VCaP (cell line): ENCODE measurements around the gene ELAVL1.
"Not testable (repeated sequence)": the region's sequence is repeated elsewhere in the genome, so short reads cannot be mapped to it uniquely, and the experiment has no call there.

Source experiments
- H3K27ac ChIP-seq: fragments of 450-650 bp; 2 replicates; pipeline ENCODE4 v1.5.1; 2017
- TF ChIP-seq, protein P1 (sequence below): fragments of 450-650 bp; conservative IDR thresholded peaks from 2 replicates; pipeline ENCODE4 v1.5.1; 2017; ENCODE audit warnings: mild to moderate bottlenecking, moderate library complexity

Gene ELAVL1

DNA sequence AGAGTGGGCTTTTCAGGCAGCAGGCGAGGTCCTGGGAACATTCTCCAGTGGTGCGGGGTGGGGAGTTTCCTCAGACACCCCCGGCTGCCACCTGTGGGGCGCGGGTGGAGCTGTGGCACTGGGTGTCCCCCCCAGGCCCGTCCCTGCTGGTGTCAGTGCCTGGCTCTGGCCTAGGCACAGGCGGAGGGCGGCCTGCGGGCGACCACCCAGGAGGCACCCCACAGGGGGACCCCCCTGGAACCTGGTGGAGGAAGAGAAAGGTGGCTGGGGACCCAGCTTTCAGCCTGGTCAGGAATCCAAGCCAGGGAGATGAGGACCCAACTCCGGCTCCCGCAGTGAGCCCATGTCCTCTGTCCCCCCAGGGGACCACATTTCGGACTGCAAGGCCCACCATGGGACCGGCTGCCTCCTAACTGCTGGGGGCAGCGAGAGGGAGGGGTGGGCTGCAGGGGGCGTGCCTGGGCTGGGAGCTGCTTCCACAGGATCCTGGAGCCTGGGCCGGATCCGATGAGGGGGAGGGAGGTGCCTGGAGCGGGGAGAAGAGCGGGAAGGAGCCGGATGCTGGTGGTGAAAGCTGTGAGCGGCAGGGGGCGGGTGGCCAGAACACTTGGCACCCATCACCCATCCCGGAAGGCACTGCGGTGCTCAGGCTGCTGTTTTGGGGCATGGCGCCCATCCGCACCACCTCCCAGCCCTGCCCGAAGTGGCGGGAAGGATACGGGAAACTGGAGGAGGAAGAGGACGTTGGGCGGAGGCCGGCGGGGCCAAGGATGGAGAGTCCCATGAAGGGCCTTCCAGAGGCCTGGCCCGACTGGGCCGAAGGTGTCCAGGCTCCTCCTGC lies 74.0 kb downstream of the ELAVL1 start:
- TF ChIP-seq, protein P1, sequence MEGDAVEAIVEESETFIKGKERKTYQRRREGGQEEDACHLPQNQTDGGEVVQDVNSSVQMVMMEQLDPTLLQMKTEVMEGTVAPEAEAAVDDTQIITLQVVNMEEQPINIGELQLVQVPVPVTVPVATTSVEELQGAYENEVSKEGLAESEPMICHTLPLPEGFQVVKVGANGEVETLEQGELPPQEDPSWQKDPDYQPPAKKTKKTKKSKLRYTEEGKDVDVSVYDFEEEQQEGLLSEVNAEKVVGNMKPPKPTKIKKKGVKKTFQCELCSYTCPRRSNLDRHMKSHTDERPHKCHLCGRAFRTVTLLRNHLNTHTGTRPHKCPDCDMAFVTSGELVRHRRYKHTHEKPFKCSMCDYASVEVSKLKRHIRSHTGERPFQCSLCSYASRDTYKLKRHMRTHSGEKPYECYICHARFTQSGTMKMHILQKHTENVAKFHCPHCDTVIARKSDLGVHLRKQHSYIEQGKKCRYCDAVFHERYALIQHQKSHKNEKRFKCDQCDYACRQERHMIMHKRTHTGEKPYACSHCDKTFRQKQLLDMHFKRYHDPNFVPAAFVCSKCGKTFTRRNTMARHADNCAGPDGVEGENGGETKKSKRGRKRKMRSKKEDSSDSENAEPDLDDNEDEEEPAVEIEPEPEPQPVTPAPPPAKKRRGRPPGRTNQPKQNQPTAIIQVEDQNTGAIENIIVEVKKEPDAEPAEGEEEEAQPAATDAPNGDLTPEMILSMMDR: no peak
- no peak overlapping the region for H3K27ac ChIP-seq

DNA sequence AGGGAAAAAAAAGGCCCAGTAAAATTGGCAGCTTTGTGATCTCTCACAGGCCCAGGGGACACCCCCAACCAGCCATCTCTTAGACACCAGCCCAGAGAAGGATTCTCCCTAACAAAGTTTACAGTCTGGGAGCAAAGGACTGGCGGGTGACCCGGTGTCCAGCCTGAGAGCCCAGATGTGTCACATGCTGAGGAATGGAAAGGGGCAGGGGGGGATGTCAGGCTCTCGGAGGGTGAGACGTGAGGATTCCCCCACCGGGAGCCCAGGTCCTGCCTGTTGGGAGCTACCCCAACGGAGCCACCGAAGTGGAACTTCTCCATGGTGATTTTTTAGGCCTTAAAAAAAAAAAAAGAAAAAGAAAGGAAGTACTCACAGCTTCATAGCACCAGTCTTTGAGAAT lies 74.7 kb downstream of the ELAVL1 start:
- TF ChIP-seq, protein P1: no peak

DNA sequence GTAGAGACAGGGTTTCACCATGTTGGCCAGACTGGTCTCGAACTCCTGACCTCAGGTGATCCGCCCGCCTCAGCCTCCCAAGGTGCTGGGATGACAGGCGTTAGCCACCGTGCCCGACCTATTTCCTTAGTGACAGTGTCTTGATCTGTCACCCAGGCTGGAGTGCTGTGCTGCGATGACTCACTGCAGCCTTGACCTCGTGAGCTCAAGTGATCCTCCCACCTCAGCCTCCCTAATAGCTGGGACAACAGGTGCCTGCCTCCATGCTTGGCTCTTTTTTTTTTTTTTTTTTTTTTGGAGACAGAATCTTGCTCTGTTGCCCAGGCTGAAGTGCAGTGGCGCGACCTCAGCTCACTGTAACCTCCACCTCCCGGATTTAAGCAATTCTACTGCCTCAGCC lies 75.4 kb downstream of the ELAVL1 start:
- not testable (repeated sequence) for H3K27ac ChIP-seq

More for the DNA sequence above, 74.7 kb downstream of the ELAVL1 start:
- no peak overlapping the region for H3K27ac ChIP-seq

DNA sequence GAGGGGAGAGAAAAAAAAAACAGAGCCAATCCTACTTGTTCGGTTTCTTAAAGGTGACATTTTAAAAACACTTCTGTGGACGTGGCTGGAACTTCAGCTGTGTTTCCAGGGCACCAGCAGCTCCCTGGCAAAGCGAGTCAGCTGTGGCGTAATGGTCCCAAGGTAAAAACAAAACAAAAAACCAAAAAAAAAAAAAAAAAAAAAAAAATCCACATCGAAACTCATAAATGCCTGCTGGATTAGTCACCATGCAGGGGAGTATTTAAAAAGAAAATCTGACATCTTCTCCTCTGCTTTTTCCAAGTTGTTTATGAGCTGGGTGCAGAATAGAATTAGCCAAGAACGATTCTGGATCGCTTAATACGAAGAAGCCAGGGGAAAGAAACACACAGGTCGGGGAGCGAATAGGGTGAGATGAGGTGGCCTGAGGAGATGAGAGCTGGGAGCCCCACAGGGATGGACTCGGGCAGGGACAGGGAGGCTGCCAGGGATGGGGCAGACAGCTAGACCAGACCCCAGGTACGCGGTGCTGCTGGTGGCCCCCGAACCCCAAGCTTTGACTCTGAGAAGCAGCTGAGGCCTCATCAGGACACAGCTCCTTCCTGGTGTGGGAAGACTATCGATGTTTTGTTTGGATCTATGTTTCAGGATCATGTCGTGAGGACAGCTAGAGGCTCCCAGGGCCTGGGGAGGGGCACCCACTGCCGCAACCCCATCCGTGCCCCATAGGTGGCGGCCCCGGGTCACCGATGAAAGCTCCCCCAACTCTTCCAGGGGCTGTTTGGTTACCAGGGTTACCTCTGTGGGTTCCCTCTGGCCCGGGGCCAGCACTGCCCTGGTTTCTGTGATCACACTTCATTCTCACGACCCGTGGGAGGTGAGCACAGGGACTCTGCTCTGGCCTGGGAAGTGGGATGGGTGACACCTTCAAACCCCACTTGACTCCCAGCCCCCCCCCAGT lies 76.4 kb downstream of the ELAVL1 start:
- TF ChIP-seq, protein P1: peak; percentile 27; the same call in 1 of the 2 replicates
- no peak overlapping the region; the same call in 1 of the 2 replicates for H3K27ac ChIP-seq

DNA sequence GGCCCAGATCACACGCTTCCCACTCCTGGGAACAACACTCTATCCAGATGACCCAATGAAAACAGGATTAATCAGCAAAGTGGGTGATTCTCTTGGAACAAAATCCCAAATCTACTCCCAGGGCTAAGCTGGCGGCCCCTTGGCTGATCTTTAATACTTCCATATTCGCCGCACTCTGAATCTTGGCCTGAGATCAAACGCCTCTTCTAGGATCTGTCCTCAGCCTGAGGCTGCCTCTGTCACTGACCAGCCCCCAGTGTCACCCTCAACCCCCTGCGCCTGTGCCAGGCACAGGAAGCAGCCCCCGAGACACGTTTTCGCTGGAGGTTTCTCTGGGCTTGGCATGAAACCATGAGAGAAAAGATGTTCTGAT lies 77.1 kb downstream of the ELAVL1 start:
- peak overlapping the region; percentile 11; the same call in 1 of the 2 replicates for H3K27ac ChIP-seq
- TF ChIP-seq, protein P1: no peak

DNA sequence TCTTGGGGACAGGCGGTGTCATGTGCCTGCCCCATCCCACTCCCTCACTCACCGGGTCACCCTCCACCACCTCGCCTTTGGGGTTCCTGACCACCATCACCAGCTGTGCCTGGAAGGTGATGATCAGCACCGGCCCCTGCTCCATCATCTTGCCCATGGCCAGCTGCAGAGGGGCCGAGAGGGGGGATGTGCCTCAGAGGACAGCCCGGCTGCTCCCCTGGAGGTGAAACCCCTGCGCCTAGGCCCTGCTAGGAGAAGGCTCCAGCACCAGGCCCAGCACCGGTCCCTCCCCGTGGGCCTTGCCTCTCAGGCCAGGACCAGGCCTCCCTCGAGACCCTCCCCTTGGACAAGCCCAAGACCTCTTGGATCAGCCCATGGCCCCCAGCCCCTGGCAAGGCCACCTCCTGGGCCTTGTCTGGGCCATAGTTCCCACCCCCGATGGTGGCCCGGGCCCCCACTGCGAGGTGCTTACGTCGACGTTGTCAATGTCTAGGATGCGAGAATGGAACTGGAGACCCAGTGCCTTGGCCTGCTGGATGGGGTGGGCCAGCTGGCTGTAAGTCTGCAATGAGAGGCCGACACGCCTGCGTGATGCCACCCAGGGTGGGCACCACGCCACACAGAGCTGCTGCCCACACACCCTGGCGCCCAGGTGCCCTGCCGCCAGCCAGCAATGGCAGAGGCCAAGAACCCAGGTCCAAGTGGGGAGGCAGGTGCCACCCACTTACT lies 77.7 kb downstream of the ELAVL1 start:
- H3K27ac ChIP-seq: peak overlapping the region; percentile 11; the same call in 1 of the 2 replicates
- TF ChIP-seq, protein P1: no peak

DNA sequence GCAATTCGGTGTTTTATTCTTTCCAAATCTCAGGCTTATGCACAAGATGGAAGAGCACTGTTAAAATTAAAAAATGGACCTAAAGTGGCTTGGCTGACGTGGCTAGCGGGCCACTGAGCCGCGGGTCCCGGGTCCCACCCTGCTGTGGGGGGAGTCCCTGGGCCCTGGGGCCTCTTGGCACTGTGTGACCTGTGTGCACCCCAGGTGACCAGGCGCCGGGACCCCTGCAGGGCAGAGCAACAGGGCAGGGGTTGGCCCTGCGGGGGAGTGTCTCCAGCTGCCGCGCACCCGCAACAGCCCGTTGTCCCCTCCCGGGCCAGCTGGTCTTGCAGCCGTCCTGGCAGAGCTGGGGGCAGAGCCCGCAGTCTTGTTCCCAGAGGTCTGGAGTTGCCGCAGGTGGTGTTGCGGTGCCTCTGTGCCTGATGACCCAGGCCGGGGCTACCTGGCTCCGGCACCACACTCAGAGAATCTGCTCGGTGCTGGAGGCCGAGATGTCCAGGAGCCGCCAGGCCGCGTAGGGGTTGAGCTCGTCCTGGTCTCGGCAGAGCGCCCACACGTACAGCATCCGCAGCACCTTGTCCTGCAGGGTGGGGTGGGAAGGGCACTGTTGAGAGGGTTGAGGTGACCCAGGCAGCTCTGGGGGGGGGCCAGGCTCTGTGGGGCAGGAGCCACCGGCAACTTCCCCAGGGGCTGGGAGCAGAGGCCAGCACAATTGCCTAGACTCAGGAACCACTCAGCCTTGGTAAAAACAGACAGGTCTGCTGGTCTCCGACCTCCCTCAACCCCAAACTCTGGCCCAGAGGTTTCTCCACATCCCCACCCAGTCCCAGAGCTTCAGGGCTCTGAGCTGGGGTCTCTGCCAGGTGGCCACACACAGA lies 78.5 kb downstream of the ELAVL1 start:
- TF ChIP-seq, protein P1: no peak
- no peak overlapping the region for H3K27ac ChIP-seq
